NCI-H446 (cell line): ENCODE measurements around the gene KCNA2.

Experiments used
- DNase-seq, 2 experiments: peaks; one replicate each; lab custom pipeline; 2025; lab: John Stamatoyannopoulos, UW

The KCNA2 gene

GRCh38 chr1:110628323-110629105 is 22.4 kb upstream of the KCNA2 start:
- no peak for DNase-seq

- DNase-seq = no peak
These were observed 21.6 kb upstream of the KCNA2 start for GRCh38 chr1:110627764-110628163.

- no peak for DNase-seq
These were observed 20.7 kb upstream of the KCNA2 start for GRCh38 chr1:110626889-110627288.

GRCh38 chr1:110620686-110621085 is 14.5 kb upstream of the KCNA2 start:
- DNase-seq = no peak

- no peak for DNase-seq
These were observed 14.1 kb upstream of the KCNA2 start for GRCh38 chr1:110620250-110620615.

GRCh38 chr1:110619412-110620249 is 13.5 kb upstream of the KCNA2 start:
- peak; percentile 55 to 92 for DNase-seq

GRCh38 chr1:110618668-110619067 is 12.5 kb upstream of the KCNA2 start:
- no peak for DNase-seq

- no peak for DNase-seq
These were observed 11.4 kb upstream of the KCNA2 start for GRCh38 chr1:110617589-110617988.

GRCh38 chr1:110617116-110617515 is 11.0 kb upstream of the KCNA2 start:
- no peak for DNase-seq

- DNase-seq = peak in 1 of 2 experiments; percentile 69
These were observed 10.4 kb upstream of the KCNA2 start for GRCh38 chr1:110616587-110616986.

- DNase-seq = peak; percentile 83 to 92
These were observed 9.5 kb upstream of the KCNA2 start for GRCh38 chr1:110615548-110616130.

- DNase-seq = no peak
These were observed 6.0 kb upstream of the KCNA2 start for GRCh38 chr1:110612060-110612745.

GRCh38 chr1:110610696-110611286 is 4.6 kb upstream of the KCNA2 start:
- no peak for DNase-seq

GRCh38 chr1:110610084-110610483 is 3.9 kb upstream of the KCNA2 start:
- no peak for DNase-seq

GRCh38 chr1:110608247-110608646 is 2.1 kb upstream of the KCNA2 start:
- DNase-seq = no peak

- no peak for DNase-seq
These were observed 1.5 kb upstream of the KCNA2 start for GRCh38 chr1:110607536-110608230.

GRCh38 chr1:110606657-110607535 is 738 bp upstream of the KCNA2 start:
- DNase-seq = peak in 1 of 2 experiments; percentile 49

- DNase-seq = no peak
These were observed 712 bp downstream of the KCNA2 start for GRCh38 chr1:110605446-110605845.

- DNase-seq = no peak
These were observed 1.5 kb downstream of the KCNA2 start for GRCh38 chr1:110604586-110605148.

- no peak for DNase-seq
These were observed 3.1 kb downstream of the KCNA2 start for GRCh38 chr1:110603058-110603457.
